Thoracic aorta (tissue), 2 donors: Measurements from ENCODE around the gene DSE. TPM values are rescaled to one million over a fixed set of nuclear protein-coding genes. Genes with fewer than 3 reads are reported as not detected.

Experiments
- ATAC-seq: fragments of 150-250 bp; one replicate; pipeline ENCODE4 v1.8.0; 2017; ENCODE audit warnings: low read depth; ENCODE audit not compliant: insufficient number of reproducible peaks, low FRiP score
- DNase-seq: peaks from one replicate; pipeline ENCODE4 v3.0.0-alpha.2; 2020; ENCODE audit warnings: low spot score
- H3K27ac ChIP-seq, 2 donors: fragments of 200-600 bp; sonication (generic); 1 replicate in 1 of 2; 2 replicates in 1 of 2; pipeline ENCODE4 v1.5.1; 2016; ENCODE audit warnings: mild to moderate bottlenecking in 2 of 2, moderate library complexity in 2 of 2
- H3K27me3 ChIP-seq: fragments of 200-600 bp; sonication (generic); replicated peaks from 2 replicates; pipeline ENCODE4 v1.6.0; 2016; ENCODE audit warnings: mild to moderate bottlenecking; ENCODE audit not compliant: insufficient read depth
- H3K36me3 ChIP-seq: fragments of 200-600 bp; sonication (generic); one replicate; pipeline ENCODE4 v1.5.1; 2016
- H3K4me1 ChIP-seq, 2 donors: fragments of 200-600 bp; sonication (generic); 1 replicate in 1 of 2; 2 replicates in 1 of 2; pipeline versions ENCODE4 v1.5.1 to v1.6.0; 2016; ENCODE audit warnings: low read depth in 2 of 2, mild to moderate bottlenecking in 1 of 2; ENCODE audit not compliant: control insufficient read depth in 1 of 2
- H3K4me3 ChIP-seq: fragments of 200-600 bp; sonication (generic); 2 replicates; pipeline ENCODE4 v1.5.1; 2016; ENCODE audit warnings: mild to moderate bottlenecking
- H3K9me3 ChIP-seq: fragments of 200-600 bp; sonication (generic); 2 replicates; pipeline ENCODE4 v1.5.1; 2016
- CTCF ChIP-seq: fragments of 200-600 bp; sonication (generic); IDR thresholded peaks from one replicate; pipeline ENCODE4 v1.5.1; 2019; ENCODE audit warnings: antibody characterized with exemption
- total RNA-seq, 2 donors: library from RNA; depleted of rRNA; stranded (reverse); fragments of >200 nt; gene quantifications; one replicate each; pipeline versions ENCODE4 v1.1.0 to v1.2.3, GENCODE V29; 2016

The DSE gene
- total RNA-seq, 2 donors from 2014 or later, result 46.7 to 65.2 TPM

- H3K4me3 ChIP-seq, result no peak overlapping the region
- no peaks in the 10 kb centered on the region for H3K27me3 ChIP-seq
- H3K36me3 ChIP-seq, result no peaks in the 10 kb centered on the region
- no peaks in the 10 kb centered on the region for H3K9me3 ChIP-seq
- ATAC-seq, result no peak
- TF ChIP-seq CTCF, result no peak
- H3K4me1 ChIP-seq, result peaks cover 23 to 26% of the 10 kb centered on the region in 2 donors
- no peak for DNase-seq
- no peak overlapping the region for H3K27ac ChIP-seq
Observed at GRCh38 chr6:116373940-116374339, 3.2 kb downstream of the DSE start.

GRCh38 chr6:116374586-116374985 lies 3.8 kb downstream of the DSE start:
- H3K4me1 ChIP-seq, result peaks cover 19 to 22% of the 10 kb centered on the region in 2 donors
- no peak for DNase-seq
- no peaks in the 10 kb centered on the region for H3K9me3 ChIP-seq
- no peaks in the 10 kb centered on the region for H3K27me3 ChIP-seq
- ATAC-seq, result no peak
- no peak overlapping the region for H3K27ac ChIP-seq
- no peak for TF ChIP-seq CTCF
- H3K4me3 ChIP-seq, result no peak overlapping the region
- no peaks in the 10 kb centered on the region for H3K36me3 ChIP-seq

GRCh38 chr6:116375262-116375661 lies 4.5 kb downstream of the DSE start:
- ATAC-seq (no peak), DNase-seq (no peak)
- Histone ChIP-seq H3K27me3 (no peaks in the 10 kb centered on the region), H3K4me3 (no peak overlapping the region), H3K27ac (no peak overlapping the region), H3K4me1 (peaks cover 16 to 21% of the 10 kb centered on the region in 2 donors), H3K9me3 (no peaks in the 10 kb centered on the region), H3K36me3 (no peaks in the 10 kb centered on the region)
- no peak for TF ChIP-seq CTCF

- no peak for TF ChIP-seq CTCF
- no peak overlapping the region for H3K4me3 ChIP-seq
Observed at GRCh38 chr6:116376149-116376548, 5.4 kb downstream of the DSE start.

GRCh38 chr6:116379764-116380163 lies 9.0 kb downstream of the DSE start:
- H3K4me3 ChIP-seq, result no peak overlapping the region
- H3K4me1 ChIP-seq, result peaks cover 0 to 12% of the 10 kb centered on the region in 2 donors
- no peaks in the 10 kb centered on the region for H3K27me3 ChIP-seq
- TF ChIP-seq CTCF, result no peak
- H3K9me3 ChIP-seq, result no peaks in the 10 kb centered on the region
- no peak overlapping the region for H3K27ac ChIP-seq
- DNase-seq (no peak), ATAC-seq (no peak)
- H3K36me3 ChIP-seq, result no peaks in the 10 kb centered on the region

More at GRCh38 chr6:116376149-116376548, 5.4 kb downstream of the DSE start:
- Histone ChIP-seq H3K9me3 (no peaks in the 10 kb centered on the region), H3K27me3 (no peaks in the 10 kb centered on the region), H3K36me3 (no peaks in the 10 kb centered on the region), H3K27ac (no peak overlapping the region), H3K4me1 (peaks cover 16 to 25% of the 10 kb centered on the region in 2 donors)
- ATAC-seq (no peak), DNase-seq (no peak)
